Hematopoietic multipotent progenitor cell treated with erythropoietin and hydrocortisone succinate and interleukin-3 and kit ligand, for 8 days (in vitro differentiated cells): ENCODE data around the gene USP13.
A peak's percentile ranks its signal among the peaks of the same experiment; 100 is the strongest.
"Not testable (repeated sequence)": the region's sequence is repeated elsewhere in the genome, so short reads cannot be mapped to it uniquely, and the experiment has no call there.

Experiments
- DNase-seq: peaks from one replicate; pipeline ENCODE4 v3.0.0-alpha.2; 2015

USP13 gene

GRCh38 chr3:179652447-179653095, at the start of gene USP13:
Gene USP13 (plus strand): TSS chr3:179653040. CDS start chr3:179653226, 186 bp downstream.
- DNase-seq = peak; percentile 60

GRCh38 chr3:179603321-179603720, 49.5 kb upstream of the USP13 start:
- DNase-seq = no peak

GRCh38 chr3:179603831-179604230, 49.0 kb upstream of the USP13 start:
- DNase-seq = no peak

GRCh38 chr3:179604321-179605078, 48.3 kb upstream of the USP13 start, which contains the start of the genes MRPL47 and NDUFB5:
Gene MRPL47 (minus strand): TSS chr3:179604638. CDS start chr3:179604624, 14 bp downstream.
Gene NDUFB5 (plus strand): TSS chr3:179604794. CDS start chr3:179604816, 22 bp downstream.
- peak; percentile 98 for DNase-seq

GRCh38 chr3:179606534-179607085, 46.2 kb upstream of the USP13 start:
- no peak for DNase-seq

- peak; percentile 24 for DNase-seq
Observed at GRCh38 chr3:179608931-179609720, 43.7 kb upstream of the USP13 start.

- no peak for DNase-seq
Observed at GRCh38 chr3:179610066-179610465, 42.8 kb upstream of the USP13 start.

GRCh38 chr3:179613807-179614206, 39.0 kb upstream of the USP13 start:
- DNase-seq = no peak

- peak; percentile 73 for DNase-seq
Observed at GRCh38 chr3:179615458-179616173, 37.2 kb upstream of the USP13 start.

GRCh38 chr3:179622023-179622422, 30.8 kb upstream of the USP13 start:
- no peak for DNase-seq

- DNase-seq = no peak
Observed at GRCh38 chr3:179624451-179624850, 28.4 kb upstream of the USP13 start.

- DNase-seq = no peak
Observed at GRCh38 chr3:179630753-179631451, 21.9 kb upstream of the USP13 start.

GRCh38 chr3:179640469-179640868, 12.4 kb upstream of the USP13 start:
- no peak for DNase-seq

GRCh38 chr3:179642871-179643270, 10.0 kb upstream of the USP13 start:
- DNase-seq = no peak

GRCh38 chr3:179643837-179644236, 9.0 kb upstream of the USP13 start:
- DNase-seq = not testable (repeated sequence)

GRCh38 chr3:179646177-179646576, 6.7 kb upstream of the USP13 start:
- no peak for DNase-seq

GRCh38 chr3:179651687-179652446, 973 bp upstream of the USP13 start:
- DNase-seq = no peak

- peak; percentile 69 for DNase-seq
Observed at GRCh38 chr3:179653096-179653797, 407 bp downstream of the USP13 start.

- DNase-seq = no peak
Observed at GRCh38 chr3:179655236-179655635, 2.4 kb downstream of the USP13 start.

- DNase-seq = no peak
Observed at GRCh38 chr3:179658606-179659005, 5.8 kb downstream of the USP13 start.
